Hippocampal formation (tissue), 2 donors: ENCODE data around the gene BAIAP3.

Experiments
- DNase-seq, 2 donors: peaks; one replicate each; lab custom pipeline; 2025; lab: John Stamatoyannopoulos, UW

Gene BAIAP3

DNA sequence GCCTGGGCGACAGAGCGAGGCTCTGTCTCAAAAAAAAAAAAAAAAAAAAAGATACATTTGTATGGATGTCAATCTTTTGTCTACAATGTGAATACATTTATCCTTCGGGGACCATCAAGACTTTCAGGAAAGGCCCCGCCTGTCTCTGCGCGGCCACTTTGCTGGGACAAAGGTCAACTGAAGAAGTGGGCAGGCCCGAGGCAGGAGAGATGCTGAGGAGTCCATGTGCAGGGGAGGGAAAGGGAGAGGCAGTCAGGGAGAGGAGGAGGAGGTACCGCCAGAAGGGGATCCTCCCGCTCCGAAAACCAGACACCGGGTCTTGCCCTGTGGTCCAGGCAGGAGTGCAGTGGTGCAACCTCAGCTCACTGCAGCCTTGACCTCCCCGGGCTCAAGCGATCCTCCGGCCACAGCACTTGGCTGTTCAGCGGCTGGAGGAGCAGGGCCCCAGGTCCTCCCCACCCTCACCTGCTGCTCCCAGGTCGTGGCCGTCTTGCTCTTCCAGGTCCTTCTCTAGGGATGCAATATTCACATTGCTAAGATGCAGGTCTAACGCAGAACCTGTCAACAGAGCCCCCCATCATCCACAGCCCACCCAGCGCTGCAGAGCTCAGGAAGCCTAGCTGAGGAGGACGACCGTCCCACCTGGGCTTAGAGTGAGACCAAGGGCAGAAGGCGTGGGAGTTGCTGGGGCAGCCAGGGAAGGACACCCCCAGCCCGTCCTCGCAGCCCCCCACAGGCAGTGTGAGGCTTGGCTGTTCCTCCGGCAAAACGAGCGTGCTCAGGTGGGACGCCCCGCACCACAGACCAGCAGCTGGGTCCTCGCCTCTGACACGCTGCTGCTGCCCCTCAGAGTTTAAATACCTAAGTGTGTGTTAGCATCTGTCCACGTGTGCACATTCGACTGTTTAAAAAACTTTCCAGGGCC, 37.9 kb downstream of the BAIAP3 start:
- no peak for DNase-seq

DNA sequence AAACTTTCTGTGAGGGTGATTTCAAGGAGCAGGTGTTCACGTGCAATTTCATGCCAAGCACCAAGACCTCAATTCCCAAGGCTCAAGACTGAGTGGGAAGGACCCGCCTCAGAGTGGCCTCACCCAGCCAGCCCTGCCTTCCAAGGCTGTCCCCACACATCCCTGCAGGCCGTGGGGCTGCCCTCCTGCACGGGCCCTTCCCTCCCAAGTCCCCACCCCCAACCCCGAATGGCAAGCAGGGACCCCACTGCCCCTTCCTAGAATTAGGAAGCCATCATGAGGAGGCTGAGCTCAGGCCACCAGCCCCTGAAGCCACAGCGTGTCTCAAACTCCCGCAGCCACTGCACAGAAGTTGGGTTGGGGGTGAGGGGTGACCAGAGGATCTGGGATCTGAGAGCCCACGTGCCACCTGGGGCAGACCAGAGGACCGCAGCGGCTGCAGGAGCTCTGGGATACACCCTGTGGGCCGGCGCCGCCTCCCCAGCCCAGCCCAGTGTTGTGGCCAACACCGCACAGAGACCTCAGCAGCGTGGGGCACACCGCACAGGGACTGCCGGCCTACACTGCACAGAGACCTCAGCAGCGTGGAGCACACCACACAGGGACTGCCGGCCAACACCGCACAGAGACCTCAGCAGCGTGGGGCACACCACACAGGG, 39.0 kb downstream of the BAIAP3 start:
- no peak for DNase-seq

DNA sequence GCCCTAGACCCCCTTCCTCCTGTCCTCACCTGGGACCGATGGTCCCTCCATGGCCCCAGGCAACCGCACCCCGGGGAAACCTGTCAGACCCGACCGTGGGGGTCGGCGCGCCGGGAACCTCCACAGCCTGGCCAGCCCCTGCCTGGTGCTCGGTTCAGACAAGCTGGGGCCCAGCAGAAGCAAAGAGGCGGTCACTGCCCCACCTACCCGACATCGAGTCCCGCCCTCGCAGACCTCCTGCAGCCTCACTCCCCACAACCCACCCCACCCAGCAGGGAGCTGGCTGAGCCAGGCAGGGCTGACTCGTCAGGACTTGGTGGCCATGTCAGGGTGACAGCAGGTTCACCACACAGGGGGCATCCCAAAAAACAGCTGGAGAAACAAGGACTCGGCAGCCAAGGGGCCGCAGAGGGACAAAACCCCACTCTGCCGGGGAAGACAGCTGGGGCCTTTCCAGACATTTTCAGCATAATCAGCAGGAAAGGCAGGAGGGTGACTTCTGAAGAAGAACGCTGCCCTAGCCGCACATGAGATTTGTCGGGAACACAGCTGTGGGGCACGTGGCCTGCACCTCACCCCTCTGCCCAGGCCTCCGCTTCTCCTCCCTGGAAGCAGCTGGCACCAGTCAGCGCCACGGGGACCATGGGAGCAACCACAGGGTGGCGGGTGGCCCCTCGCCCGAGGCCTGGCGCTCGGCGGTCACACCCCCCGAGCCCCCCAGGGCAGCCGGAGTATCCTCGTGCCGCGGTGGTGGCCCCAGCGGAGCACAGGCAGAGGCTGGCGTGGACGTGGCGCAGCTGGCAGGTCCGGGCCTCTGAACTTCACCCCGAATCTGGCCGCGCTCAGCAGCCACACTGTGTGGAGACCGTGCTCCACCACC, 41.2 kb downstream of the BAIAP3 start:
- DNase-seq, result no peak

DNA sequence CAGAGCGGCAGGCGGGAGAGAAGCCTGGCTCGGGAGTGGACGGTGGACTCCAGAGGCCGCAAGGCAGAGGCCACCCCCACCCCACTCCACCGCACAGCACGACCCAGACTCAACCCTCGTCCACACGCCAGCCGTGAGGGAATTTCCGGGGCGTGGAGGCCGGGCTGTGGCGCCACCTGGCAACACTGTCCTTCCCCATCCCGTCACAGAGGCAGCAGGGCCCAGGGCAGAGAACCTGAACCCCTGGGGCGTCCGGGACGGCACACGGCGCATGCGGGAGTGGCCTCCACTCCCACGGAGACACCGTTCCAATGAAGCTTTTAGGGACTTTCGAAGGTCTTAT, 41.8 kb downstream of the BAIAP3 start:
- no peak for DNase-seq

DNA sequence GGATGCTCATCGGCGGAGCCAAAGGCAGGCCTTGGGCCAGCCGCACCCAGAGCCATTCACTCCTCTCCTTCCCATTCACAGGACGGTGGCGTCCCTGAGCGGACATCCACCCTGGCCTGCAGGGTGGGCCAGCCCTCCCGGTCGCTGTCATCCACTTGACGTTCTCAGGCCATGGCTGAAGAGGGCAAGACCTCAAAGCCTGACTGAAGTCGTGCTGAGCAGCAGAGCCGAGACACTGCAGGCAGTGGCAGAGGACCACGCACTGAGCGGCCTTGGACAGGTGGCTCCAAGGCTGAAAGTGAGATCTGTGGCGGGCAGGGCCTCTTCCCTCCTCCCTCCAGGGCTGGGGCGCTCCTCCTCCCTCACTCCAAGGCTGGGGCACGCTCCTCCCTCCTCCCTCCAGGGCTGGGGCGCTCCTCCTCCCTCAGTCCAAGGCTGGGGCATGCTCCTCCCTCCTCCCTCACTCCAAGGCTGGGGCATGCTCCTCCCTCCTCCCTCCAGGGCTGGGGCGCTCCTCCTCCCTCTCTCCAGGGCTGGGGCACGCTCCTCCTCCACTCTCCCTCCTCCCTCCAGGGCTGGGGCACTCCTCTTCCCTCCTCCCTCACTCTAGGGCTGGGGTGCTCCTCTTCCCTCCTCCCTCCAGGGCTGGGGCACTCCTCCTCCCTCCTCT, 42.4 kb downstream of the BAIAP3 start:
- DNase-seq, result no peak

DNA sequence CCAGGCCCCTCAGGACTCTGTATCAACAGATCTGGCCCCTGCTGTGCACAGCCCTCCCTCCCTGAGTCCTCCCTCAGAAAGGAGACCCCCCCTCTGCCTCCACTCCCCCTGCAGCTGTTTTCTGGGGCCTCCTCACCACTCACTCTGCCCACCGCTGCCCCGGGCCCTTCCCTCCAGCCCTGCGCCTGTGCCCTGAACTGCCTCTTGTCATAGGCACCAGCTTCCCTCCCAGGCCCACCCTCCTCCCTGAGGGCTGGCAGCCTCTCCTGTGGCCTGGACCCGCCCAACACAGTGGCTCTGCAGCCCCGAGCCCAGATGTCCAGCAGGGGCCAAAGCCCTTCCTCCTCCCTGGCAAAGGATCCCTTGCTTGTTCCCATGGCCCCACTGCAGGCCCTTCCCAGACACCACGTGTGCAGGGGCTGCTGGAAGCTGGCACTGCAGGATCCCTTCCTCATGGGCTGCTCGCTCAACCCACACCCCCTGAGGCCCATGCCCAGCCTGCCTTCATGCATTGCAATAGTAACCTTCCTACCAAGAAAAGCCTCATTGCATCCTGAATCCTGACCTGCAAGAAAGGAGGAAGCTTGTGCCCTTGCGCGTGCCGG, 44.1 kb downstream of the BAIAP3 start:
- DNase-seq, result peak; percentile 14 to 45

DNA sequence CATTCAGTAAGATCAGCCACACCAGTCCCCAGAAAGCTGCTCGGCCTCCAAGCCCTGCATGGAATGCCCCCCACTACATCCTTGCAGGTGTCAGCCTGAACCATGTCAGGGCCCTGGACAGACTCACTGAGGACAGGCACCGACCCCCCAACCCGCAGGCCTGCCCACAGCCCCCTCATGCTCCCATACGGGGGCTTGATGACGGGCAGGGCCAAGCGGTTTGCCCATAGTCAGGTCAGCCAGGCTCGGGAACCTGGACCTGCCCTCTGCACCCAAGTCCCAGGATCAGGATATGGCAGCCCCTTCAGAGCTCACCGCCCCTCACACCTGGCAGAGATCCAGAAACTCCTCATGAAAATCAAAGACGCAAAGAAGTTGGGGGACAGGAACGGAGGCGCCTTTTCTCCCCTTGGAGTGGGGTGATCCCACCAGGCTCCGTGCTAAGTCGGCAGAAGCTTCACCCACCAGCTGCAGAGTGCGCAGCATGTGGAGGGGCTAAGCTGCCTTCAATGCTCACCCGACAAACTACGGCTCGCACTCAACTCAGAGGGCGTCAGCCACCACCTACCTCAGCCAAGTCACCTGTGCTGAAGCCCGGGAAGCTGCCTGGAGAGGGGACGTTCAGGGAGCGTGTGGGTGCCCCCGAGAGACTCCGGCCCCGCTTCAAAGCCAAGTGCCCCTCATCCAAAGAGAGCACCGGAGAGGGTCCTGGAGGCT, 44.8 kb downstream of the BAIAP3 start:
- DNase-seq, result no peak

DNA sequence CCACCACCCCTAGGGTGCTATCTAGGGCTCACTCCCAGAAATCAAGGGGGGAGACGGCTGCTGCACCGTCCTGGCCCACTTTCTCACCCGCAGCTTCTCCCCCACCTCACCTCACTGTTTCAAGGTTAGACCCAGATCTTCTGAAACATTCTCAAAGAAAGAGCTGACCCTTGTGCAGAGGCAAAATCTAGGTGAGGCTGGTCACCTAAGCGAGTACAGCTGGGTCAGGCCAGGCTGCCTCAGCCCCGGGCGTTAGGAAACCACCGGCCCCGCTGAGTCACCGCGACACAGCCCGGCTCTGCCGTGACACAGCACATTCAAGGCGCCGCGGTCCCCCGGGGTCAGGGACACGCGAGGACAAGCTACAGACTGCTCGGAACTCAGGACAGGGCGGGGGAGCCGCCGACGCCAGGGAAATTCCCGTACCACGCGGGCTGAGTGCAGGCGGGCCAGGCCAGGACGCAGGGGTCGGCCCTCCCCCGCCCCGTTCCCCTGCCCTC, 45.4 kb downstream of the BAIAP3 start:
- DNase-seq, result no peak

DNA sequence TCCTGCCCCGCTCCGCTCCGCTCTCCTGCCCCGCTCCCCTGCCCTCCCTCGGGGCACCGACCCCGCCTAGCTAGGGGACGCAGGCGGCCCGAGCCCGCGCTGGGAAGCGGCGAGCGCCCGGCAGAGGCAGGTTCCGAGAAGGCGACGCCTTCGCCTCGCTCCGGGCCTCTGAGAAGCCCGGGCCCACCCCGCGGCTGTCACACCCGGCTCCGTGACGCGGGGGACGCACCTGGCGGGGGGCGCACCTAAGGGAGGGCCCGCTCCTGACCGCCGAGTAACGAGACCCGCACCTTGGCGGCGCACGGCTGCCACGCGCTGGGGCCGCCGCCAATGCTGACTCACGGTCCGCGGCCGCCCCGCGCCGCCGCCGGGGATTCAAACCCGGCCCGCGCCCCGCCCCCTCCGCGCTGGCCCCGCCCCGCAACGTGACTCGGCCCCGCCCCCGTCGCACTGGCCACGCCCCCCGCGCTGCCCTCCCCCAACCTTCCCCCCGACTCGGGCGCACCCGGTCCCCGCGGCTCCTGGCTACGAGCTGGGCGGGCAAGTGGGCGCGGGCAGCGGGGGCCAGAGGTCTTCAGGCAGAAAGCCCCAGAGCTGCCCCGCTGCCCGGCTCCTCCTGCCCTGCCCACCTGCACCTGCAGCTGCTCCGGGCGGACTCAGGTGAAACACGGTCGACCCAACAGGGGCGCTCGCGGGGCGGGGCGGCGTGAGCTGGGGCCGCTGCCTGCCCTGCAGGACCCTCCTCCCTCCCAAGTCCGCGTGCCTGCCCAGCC, 46.0 kb downstream of the BAIAP3 start:
- no peak for DNase-seq

DNA sequence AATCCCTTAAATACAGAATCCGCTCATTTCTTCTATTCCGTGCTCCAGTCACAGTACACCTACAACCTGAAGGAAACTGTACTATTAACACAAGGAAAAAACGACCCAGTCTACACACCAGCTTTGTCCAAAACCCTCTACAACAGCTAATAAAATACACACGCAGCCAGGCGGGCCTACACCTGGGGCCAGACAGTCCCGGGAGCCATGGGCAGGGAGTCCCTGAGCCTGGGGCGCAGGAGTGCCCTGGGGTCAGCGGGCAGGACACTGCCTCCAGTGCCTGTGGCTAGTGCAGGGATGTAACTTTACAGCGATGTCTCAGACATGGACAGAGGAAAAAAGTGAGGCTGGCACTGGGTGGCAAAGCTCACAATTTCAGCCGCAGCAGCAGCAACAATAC, 46.8 kb downstream of the BAIAP3 start:
- DNase-seq, result no peak

DNA sequence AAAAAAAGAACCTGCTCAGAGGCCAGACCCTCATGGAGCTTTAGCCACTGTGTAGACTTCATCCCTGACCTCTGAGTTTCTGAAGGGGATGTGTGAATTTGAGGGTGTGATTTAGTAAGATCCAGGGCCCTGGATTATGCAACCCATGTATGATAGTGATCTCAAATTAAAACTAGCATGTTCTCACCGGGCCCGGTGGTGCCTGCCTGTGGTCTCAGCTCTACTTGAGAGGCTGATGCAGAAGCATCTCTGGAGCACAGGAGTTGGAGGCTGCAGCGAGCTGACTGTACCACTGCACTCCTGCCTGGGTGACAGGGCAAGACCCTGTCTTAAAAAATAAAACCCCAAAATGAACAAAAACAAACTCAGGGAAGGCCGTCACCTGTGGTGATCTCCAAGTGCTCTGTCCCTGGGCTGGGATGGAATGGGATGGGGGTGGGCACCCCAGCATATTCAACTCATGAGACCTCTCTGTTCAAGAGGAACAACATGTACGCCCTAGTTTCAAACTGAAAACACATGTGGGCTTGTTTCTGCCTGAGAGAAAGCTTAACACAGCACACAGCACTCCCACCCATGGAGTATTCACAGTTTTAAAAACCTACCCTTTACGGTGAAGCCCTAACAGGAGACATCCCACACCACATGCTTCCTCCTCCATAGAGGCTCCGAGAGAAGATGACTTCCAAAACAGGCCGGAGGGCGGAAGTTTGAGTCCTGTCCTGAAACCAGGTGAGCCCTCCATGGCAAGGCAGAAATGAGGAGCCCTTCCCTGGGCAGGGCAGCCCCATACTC, 48.4 kb downstream of the BAIAP3 start:
- DNase-seq, result no peak

DNA sequence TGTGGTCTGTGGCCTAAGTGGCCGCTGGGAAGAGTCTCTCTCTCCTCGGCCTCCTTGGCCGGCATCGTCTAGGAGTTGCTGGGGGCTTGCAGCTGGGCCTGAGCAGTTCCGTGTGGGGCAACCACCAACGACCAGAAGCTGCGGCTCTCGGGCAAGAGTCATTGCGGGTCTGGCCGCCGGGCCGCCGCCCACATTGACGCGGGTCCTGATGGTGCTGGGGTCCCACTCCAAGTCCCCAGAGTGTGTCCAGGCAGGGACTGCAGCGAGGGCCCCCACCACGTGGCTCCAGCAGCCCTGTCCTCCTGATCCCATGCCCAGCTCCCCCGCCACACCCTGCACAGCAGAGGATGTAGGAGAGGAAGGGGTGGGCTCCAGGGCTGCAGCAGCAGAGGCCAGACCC, 50.1 kb downstream of the BAIAP3 start:
- DNase-seq, result no peak

DNA sequence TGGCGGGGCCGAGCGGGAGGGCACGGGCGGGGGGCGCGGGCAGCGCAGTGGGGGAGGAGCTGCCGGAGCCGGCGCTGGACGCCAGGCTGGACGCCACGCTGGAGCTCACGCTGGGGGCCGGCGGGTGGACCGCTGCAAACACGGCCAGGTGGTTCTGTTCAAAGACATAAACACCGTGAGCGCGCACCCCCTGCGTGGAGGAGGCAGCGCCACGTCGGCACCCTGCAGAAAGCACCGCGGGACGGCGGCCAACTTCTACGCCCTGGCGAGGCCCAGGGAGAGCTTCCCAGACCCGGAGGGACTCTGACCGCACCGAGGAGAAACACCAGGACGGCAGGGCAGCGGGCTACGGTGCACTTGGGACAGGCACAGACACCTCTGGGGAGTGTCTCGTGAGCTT, 51.8 kb downstream of the BAIAP3 start:
- no peak for DNase-seq

DNA sequence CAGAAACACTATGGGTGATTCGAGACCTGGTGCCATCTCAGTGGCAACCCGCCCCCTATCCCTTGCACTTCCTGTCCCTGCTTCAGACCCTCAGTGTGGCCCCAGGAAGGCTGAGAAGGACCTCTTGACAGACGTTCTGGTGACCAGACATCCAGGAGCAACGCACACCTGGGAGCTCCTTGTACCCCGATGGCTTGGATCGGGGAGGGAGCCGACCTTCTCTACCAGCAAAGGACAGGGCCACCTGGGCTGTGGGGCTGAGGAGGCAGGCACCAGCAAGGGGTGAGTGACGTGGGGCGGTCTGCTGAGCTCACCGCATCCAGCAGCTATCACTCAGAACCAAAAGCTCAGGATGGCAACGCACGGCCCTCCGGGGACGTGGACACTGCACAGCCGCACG, 53.9 kb downstream of the BAIAP3 start:
- DNase-seq, result no peak

DNA sequence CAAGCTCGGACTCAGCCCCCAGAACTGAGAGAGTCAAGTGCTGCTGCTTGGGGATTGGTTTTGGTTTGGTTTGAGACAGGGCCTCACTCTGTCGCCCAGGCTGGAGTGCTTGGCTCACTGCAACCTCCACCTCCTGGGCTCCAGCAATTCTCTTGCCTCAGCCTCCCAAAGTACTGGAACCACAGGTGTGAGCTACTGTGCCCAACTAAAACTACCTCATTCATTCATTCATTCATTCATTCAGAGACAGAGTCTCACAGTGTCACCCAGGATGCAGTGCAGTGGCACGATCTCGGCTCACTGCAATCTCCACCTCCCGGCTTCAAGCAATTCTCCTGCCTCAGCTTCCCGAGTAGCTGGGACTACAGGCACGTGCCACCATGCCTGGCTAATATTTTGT, 56.3 kb downstream of the BAIAP3 start:
- DNase-seq, result no peak

DNA sequence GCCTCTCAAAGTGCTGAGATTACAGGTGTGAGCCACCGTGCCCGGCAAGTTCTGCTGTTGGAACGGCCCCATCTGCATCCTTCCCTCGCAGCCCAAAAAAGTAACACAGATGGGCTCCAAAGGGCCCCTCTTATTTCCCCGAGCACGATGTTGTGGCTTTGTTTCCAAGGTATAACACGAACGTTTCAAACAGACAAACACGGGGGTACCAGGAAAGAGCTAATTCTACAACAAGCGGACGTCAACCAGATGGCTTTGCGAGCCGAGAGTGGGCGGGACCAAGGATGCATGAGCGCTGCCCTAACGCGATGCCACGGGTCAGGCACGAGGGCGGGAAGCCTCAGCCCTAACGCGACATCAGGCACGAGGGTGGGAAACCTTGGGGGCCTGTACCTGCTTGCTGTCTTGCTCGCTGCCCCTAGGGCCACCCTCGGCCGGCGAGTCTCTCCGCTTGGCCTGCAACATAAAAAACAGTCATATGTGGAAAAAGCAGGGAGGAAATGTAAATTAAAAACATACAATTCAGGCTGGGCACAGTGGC, 56.9 kb downstream of the BAIAP3 start:
- no peak for DNase-seq

DNA sequence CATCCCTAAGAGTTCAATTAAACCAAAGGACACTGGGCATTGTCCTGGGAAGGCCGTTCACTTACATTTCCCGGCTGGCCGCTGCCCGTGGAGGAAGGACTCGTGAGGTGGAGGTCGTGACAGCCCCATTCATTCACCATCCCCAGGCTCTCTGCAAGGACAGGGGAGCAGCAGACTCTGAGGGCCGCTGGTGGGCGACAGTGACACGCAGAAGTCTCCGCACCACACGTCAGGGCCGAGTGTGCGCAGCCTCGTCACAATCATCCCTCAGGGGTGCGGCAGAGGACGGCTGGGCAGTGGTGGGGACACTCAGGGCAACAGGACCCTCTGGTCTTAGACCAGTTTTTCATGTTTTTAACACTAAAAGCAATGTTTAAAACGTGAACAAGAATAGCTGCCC, 59.4 kb downstream of the BAIAP3 start:
- no peak for DNase-seq

DNA sequence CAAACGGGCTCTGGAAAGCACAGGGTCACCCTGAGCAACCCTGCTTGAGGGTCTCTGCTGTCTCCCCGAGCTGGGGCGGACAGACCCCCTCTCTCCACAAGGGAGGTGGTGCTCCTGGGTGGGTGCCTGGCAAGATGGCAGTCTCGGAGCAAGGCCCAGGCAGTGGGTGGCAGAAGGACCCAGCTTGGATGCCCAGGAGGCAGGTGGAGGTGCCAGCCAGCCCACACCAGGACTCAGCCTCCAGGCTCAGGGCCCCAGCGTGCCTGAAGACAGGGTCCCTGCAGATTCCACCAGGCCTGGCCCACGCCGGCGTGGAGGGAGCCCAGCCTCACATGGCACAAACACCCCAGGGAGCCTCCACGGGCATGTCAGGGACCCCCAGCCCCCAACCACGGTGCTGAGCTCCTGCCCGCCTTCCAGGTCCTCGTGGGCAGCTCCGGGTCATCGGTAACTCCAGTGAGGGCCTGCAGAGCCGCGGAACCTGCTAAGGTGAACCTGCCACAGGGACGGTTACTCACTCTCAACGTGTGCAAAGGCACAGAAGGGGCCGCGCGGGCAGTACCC, 60.2 kb downstream of the BAIAP3 start:
- no peak for DNase-seq
